Endothelial cell of umbilical vein (primary cell): ENCODE data around the gene CSNK1A1. TPM values are rescaled to one million over a fixed set of nuclear protein-coding genes. Genes with fewer than 3 reads are reported as not detected.

ENCODE experiments used
- BruUV-seq: library from RNA; stranded (reverse); fragments of 400-500 nt; replicated peaks from 2 replicates; lab custom pipeline; 2021; lab: Mats Ljungman, UMichigan
- CTCF ChIA-PET: fragments of 300-600, 350-600 bp; sonication (Branson Sonifier 250); formaldehyde crosslinking; loops from one replicate; lab custom pipeline; 2021; ENCODE audit warnings: antibody characterized with exemption, inconsistent platforms; lab: Charles Lee
- POLR2A ChIA-PET: fragments of 300-600, 350-600 bp; sonication (Branson Sonifier 250); formaldehyde crosslinking; loops from one replicate; lab custom pipeline; 2021; ENCODE audit warnings: antibody characterized with exemption, inconsistent platforms; lab: Charles Lee
- DNase-seq: peaks from one replicate; pipeline ENCODE4 v3.0.0-alpha.2; 2011; ENCODE audit warnings: low read depth, low spot score
- FAIRE-seq: peaks from 2 replicates; lab custom pipeline; 2011; peaks lifted over from hg19 to GRCh38; lab: Jason Lieb, UNC
- H2AFZ ChIP-seq: 2 replicates; pipeline ENCODE4 v1.6.0; 2012; ENCODE audit warnings: low read depth, low read length, control low read depth, inconsistent platforms
- H3K27ac ChIP-seq: 2 replicates; pipeline ENCODE4 v1.5.1; 2011; ENCODE audit warnings: low read depth, mild to moderate bottlenecking, control low read depth, low read length, moderate library complexity; ENCODE audit not compliant: insufficient read depth
- H3K27me3 ChIP-seq, 2 experiments: 2 replicates each; pipeline versions ENCODE4 v1.6.0 to v1.6.1; 2011; ENCODE audit warnings: low read length in 2 of 2, mixed read lengths in 1 of 2; ENCODE audit not compliant: control insufficient read depth in 2 of 2, insufficient read depth in 2 of 2
- H3K36me3 ChIP-seq, 2 experiments: 2 replicates in 1 of 2; 3 replicates in 1 of 2; pipeline ENCODE4 v1.5.1; 2011; ENCODE audit warnings: low read length in 2 of 2, mild to moderate bottlenecking in 1 of 2, moderate library complexity in 1 of 2; ENCODE audit not compliant: control insufficient read depth in 2 of 2, insufficient read depth in 2 of 2; ENCODE audit errors: extremely low read depth in 1 of 2
- H3K4me1 ChIP-seq: 3 replicates; pipeline ENCODE4 v1.5.1; 2011; ENCODE audit warnings: mild to moderate bottlenecking, low read length; ENCODE audit not compliant: control insufficient read depth, insufficient read depth; ENCODE audit errors: extremely low read depth
- H3K4me2 ChIP-seq: 2 replicates; pipeline ENCODE4 v1.6.1; 2011; ENCODE audit warnings: low read length, control low read depth, mixed read lengths; ENCODE audit not compliant: insufficient read depth
- H3K4me3 ChIP-seq, 3 experiments: fragments of 200-600 bp in 1 of 3; sonication (generic), shearing (Covaris generic) in 1 of 3; replicated peaks in 1 of 3; 2 replicates each; pipeline ENCODE4 v1.5.1; 2011 to 2016; ENCODE audit warnings: control low read depth in 3 of 3, low read length in 3 of 3, mild to moderate bottlenecking in 2 of 3, inconsistent platforms in 1 of 3, low read depth in 1 of 3, moderate library complexity in 1 of 3; ENCODE audit not compliant: insufficient read depth in 1 of 3
- H3K79me2 ChIP-seq: 2 replicates; pipeline ENCODE4 v1.6.0; 2012; ENCODE audit warnings: low read length, inconsistent platforms; ENCODE audit not compliant: control insufficient read depth, insufficient read depth
- H3K9ac ChIP-seq: replicated peaks from 2 replicates; pipeline ENCODE3; 2011; ENCODE audit warnings: low read length, control low read depth; ENCODE audit not compliant: insufficient read depth; ENCODE audit errors: extremely low read depth
- H3K9me1 ChIP-seq: replicated peaks from 3 replicates; pipeline ENCODE4 v1.6.0; 2011; ENCODE audit warnings: mild to moderate bottlenecking, low read length; ENCODE audit not compliant: control insufficient read depth, insufficient read depth; ENCODE audit errors: extremely low read depth
- H3K9me3 ChIP-seq: replicated peaks from 2 replicates; pipeline ENCODE4 v1.5.1; 2012; ENCODE audit warnings: low read length, inconsistent platforms; ENCODE audit not compliant: control insufficient read depth, insufficient read depth
- H4K20me1 ChIP-seq: replicated peaks from 2 replicates; pipeline ENCODE3; 2011; ENCODE audit warnings: mild to moderate bottlenecking, low read length; ENCODE audit not compliant: control insufficient read depth, insufficient read depth; ENCODE audit errors: extremely low read depth
- EZH2 ChIP-seq: IDR thresholded peaks from 2 replicates; pipeline ENCODE4 v1.6.1; 2012; ENCODE audit warnings: borderline replicate concordance, low read depth, mild to moderate bottlenecking, moderate library complexity, low read length, inconsistent platforms; ENCODE audit not compliant: severe bottlenecking
- FOS ChIP-seq: IDR thresholded peaks from 2 replicates; pipeline ENCODE4 v1.6.1; 2011; ENCODE audit warnings: mild to moderate bottlenecking, low read length, moderate library complexity, borderline replicate concordance; ENCODE audit not compliant: insufficient read depth
- GATA2 ChIP-seq: IDR thresholded peaks from 2 replicates; pipeline ENCODE4 v1.7.0; 2011; ENCODE audit warnings: low read depth, mild to moderate bottlenecking, moderate library complexity, mixed read lengths, low read length; ENCODE audit not compliant: insufficient read length, insufficient read depth
- JUN ChIP-seq: IDR thresholded peaks from 2 replicates; pipeline ENCODE4 v1.6.1; 2011; ENCODE audit warnings: borderline replicate concordance, low read depth; ENCODE audit not compliant: insufficient read length, insufficient read depth
- MYC ChIP-seq: IDR thresholded peaks from one replicate; pipeline ENCODE4 v1.6.1; 2011; ENCODE audit warnings: mild to moderate bottlenecking, low read depth, low read length
- POLR2A ChIP-seq: IDR thresholded peaks from 2 replicates; pipeline ENCODE4 v1.6.1; 2012; ENCODE audit warnings: low read depth, mild to moderate bottlenecking, control low read depth, low read length
- POLR2AphosphoS5 ChIP-seq: IDR thresholded peaks from 2 replicates; pipeline ENCODE4 v1.6.1; 2012; ENCODE audit warnings: low read depth, mild to moderate bottlenecking, control low read depth, low read length, moderate library complexity; ENCODE audit not compliant: insufficient read depth
- dilution Hi-C: fragments of 300-500 bp; cut with MboI; formaldehyde crosslinking; loops from one replicate; pipeline ENCODE4 v1.15.0; 2019; ENCODE audit warnings: low sequenced_read_pairs; ENCODE audit not compliant: extremely low pct_ligation_motif_present
- intact Hi-C: fragments of 100-400 bp; cut with micrococcal nuclease; formaldehyde crosslinking; loops from one replicate; pipeline ENCODE4 v1.10.0; 2022
- polyA plus RNA-seq, 4 experiments: library from polyadenylated mRNA; depleted of rRNA in 3 of 4; stranded (reverse) in 3 of 4; unstranded in 1 of 4; fragments of >200 nt; gene quantifications; 2 replicates each; pipeline versions ENCODE4 v1.2.1 to v1.2.3, GENCODE V29; 2011 to 2012; ENCODE audit warnings: missing spikeins in 1 of 4
- total RNA-seq: library from RNA; stranded (reverse); gene quantifications from 2 replicates; pipeline ENCODE4 v1.2.3, GENCODE V29; 2021
- TF ChIP-seq, protein P1 (sequence below), 2 donors: IDR thresholded peaks; 1 replicate in 1 of 2; 2 replicates in 1 of 2; pipeline ENCODE4 v1.5.1; 2011; ENCODE audit warnings: low read length in 2 of 2, mild to moderate bottlenecking in 2 of 2, moderate library complexity in 2 of 2, control low read depth in 1 of 2, inconsistent platforms in 1 of 2, low read depth in 1 of 2; ENCODE audit not compliant: insufficient read depth in 1 of 2; ENCODE audit errors: extremely low read depth in 1 of 2
- TF ChIP-seq, protein P2 (sequence below): IDR thresholded peaks from 2 replicates; pipeline ENCODE4 v1.6.1; 2011; ENCODE audit not compliant: insufficient read depth, insufficient read length

Gene CSNK1A1
- total and polyA plus RNA-seq, 2 donors (not counting 3 experiments of a cell fraction or from before 2014, with no cell fraction given): 74.1 to 253 TPM

DNA sequence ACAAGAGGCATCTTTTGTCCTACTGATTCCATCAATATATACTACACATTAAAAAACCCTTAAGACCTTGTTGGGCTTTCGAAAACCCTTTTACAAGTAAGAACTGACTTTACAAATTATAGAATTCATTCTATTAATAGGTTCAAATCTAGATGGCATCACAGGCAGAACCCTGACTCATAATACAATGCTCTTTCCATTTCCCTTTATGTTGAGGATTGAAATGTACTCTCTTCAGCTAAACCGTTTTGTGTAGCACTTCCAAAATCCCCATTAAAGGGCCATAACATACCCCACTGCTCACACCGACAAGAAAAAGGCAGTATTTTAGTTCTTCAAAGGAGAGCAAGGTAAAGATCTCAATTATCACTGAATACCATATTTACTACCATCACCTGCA lies 11.2 kb downstream of the CSNK1A1 start:
- H4K20me1 ChIP-seq: peaks cover 32% of the 10 kb centered on the region
- peak overlapping the region; percentile 21 for H3K4me2 ChIP-seq
- H3K79me2 ChIP-seq: peaks cover 96% of the 10 kb centered on the region
- no TSS peak for BruUV-seq
- dilution Hi-C loops (no loop called here), intact Hi-C loops (no loop called here)
- H3K9me1 ChIP-seq: no peaks in the 10 kb centered on the region
- no peak overlapping the region for H3K27ac ChIP-seq
- H3K9me3 ChIP-seq: no peaks in the 10 kb centered on the region
- ChIA-PET POLR2A (no interaction called here), CTCF (interaction anchor here (1.0 kb wide), 1 partner anchor 28 kb away, joined by 4 read pairs; no protein-coding TSS in a partner anchor)
- peaks cover 25% of the 10 kb centered on the region for H3K4me1 ChIP-seq
- TF ChIP-seq MYC: no peak
- no peak for TF ChIP-seq EZH2
- TF ChIP-seq, protein P1, sequence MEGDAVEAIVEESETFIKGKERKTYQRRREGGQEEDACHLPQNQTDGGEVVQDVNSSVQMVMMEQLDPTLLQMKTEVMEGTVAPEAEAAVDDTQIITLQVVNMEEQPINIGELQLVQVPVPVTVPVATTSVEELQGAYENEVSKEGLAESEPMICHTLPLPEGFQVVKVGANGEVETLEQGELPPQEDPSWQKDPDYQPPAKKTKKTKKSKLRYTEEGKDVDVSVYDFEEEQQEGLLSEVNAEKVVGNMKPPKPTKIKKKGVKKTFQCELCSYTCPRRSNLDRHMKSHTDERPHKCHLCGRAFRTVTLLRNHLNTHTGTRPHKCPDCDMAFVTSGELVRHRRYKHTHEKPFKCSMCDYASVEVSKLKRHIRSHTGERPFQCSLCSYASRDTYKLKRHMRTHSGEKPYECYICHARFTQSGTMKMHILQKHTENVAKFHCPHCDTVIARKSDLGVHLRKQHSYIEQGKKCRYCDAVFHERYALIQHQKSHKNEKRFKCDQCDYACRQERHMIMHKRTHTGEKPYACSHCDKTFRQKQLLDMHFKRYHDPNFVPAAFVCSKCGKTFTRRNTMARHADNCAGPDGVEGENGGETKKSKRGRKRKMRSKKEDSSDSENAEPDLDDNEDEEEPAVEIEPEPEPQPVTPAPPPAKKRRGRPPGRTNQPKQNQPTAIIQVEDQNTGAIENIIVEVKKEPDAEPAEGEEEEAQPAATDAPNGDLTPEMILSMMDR (IDR thresholded peaks at IDR 0.05; ENCODE audit: extremely low read depth in 1 of 2, insufficient read depth in 1 of 2, low read depth in 1 of 2, low read length in 2 of 2): no peak
- TF ChIP-seq POLR2AphosphoS5: no peak
- TF ChIP-seq JUN: no peak
- TF ChIP-seq, protein P2, sequence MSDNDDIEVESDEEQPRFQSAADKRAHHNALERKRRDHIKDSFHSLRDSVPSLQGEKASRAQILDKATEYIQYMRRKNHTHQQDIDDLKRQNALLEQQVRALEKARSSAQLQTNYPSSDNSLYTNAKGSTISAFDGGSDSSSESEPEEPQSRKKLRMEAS: no peak
- TF ChIP-seq GATA2: no peak
- no peak for TF ChIP-seq POLR2A
- no peak for TF ChIP-seq FOS
- no peak overlapping the region for H3K4me3 ChIP-seq
- no peaks in the 10 kb centered on the region for H3K27me3 ChIP-seq
- H3K9ac ChIP-seq: no peak overlapping the region
- DNase-seq (no peak), FAIRE-seq (no peak)
- peaks cover 8 to 12% of the 10 kb centered on the region in 2 experiments for H3K36me3 ChIP-seq
- no peak overlapping the region for H2AFZ ChIP-seq
